ENCODE results near the gene CDR2L.

CDR2L gene

DNA sequence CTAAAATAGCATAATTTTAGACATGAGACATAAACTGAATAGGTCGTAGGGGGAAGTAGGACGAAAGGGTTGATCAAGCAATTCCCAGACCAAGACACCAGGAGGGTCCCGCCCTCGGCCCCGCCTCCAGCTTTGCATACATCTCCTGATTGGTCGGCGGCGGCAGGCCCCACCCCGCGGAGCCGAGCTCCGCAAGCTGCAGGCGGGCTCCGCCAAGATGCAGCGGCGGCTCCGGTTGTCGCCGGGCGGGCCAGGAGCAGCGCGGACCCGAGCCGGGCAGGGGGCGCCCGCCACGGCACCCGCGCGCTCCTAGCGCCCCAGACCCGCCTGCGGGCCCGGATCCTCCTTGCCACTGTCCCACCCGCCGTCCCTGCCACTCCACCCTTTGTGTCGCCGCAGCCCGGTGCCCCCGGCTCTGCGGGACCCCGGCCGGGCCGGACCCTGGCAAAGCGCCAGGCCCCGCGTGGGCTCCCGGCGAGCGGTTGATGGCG is at the start of gene CDR2L:
Gene CDR2L, plus strand, starts transcription at position 215 of the 491 bp plus-strand sequence. CDS start 412 bp downstream, outside the sequence.
- no peaks in the 10 kb centered on the region for H3K9me3 ChIP-seq (ENCODE audit: control insufficient read depth, low read length)
- no peaks in the 10 kb centered on the region for H3K27me3 ChIP-seq (ENCODE audit: control insufficient read depth, insufficient read depth, low read length)
- H3K4me3 ChIP-seq (ENCODE audit: low read length): peak within 1 kb of the TSS; percentile 91
- peaks cover 50% of the 10 kb centered on the region for H3K4me1 ChIP-seq (ENCODE audit: control insufficient read depth, insufficient read depth, low read length)
- peak within 1 kb of the TSS; percentile 89 for H3K9ac ChIP-seq (ENCODE audit: low read length)
- H3K36me3 ChIP-seq (ENCODE audit: control insufficient read depth, insufficient read depth, low read length): no peaks in the 10 kb centered on the region

DNA sequence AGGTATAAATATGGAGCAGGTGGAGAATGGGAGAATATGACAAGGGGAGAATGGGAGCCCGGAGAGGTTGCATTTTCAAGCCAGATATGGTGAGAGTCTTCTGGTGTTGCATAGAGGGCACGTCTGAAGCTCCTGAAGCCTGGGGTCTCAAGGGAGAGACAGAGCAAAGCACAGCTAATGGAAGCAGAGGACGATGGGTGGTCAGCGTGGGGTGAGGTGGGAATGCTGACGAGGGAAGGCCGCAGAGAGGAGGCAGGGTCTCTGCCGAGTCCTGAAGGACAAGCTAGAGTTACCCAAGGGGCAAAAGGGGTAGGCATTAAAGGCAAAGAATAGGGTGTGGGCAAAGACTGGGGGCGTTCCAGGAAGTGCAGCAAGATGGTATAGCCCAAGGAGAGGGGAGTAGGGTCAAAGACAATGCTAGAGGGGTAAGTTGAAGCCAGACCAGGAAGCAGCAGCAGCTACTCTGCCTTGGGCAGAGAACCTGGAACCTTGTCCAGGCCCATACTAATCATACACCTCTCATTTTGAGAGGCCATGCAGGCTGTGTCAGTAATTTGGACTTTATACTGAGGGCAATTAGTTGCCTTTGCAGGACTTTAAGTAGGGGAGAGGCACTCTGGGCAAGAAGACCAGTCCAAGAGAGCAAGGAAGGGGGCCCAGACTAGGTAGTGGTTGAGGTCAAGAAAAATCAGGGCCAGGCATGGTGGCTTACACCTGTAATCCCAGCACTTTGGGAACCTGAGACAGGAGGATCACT is 49.1 kb upstream of the CDR2L start:
- H3K4me1 ChIP-seq (ENCODE audit: control insufficient read depth, insufficient read depth, low read length): peaks cover 18% of the 10 kb centered on the region
- peaks cover 49% of the 10 kb centered on the region for H3K27me3 ChIP-seq (ENCODE audit: control insufficient read depth, insufficient read depth, low read length)

DNA sequence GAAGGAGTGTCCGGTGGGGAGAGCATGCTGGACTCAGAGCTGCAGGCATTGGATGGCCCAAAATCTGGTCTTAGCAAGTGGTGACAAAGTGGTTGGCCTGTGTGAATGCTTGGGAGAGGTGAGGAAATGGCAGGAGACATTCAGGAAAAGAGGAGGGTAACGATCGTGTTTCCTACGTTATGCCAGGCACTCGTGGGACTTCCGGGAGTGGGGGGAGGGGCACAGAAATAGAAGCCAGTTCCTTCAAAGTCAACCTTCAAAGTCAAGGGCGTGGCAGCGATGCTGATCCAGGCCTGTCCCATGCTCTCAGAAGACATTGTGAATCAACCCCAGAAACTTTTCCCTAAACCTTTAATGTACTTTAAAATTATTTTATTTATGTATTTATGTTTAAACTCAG is 47.9 kb upstream of the CDR2L start:
- no peak overlapping the region for H3K9ac ChIP-seq (ENCODE audit: low read length)
- no peaks in the 10 kb centered on the region for H3K9me3 ChIP-seq (ENCODE audit: control insufficient read depth, low read length)
- peaks cover 52% of the 10 kb centered on the region for H3K27me3 ChIP-seq (ENCODE audit: control insufficient read depth, insufficient read depth, low read length)
- H3K36me3 ChIP-seq (ENCODE audit: control insufficient read depth, insufficient read depth, low read length): no peaks in the 10 kb centered on the region
- H3K4me3 ChIP-seq (ENCODE audit: low read length): no peak overlapping the region
- H3K4me1 ChIP-seq (ENCODE audit: control insufficient read depth, insufficient read depth, low read length): peaks cover 18% of the 10 kb centered on the region

More for the DNA sequence above, 49.1 kb upstream of the CDR2L start:
- Histone ChIP-seq H3K9ac (ENCODE audit: low read length) (no peak overlapping the region), H3K4me3 (ENCODE audit: low read length) (no peak overlapping the region), H3K36me3 (ENCODE audit: control insufficient read depth, insufficient read depth, low read length) (no peaks in the 10 kb centered on the region), H3K9me3 (ENCODE audit: control insufficient read depth, low read length) (no peaks in the 10 kb centered on the region)

DNA sequence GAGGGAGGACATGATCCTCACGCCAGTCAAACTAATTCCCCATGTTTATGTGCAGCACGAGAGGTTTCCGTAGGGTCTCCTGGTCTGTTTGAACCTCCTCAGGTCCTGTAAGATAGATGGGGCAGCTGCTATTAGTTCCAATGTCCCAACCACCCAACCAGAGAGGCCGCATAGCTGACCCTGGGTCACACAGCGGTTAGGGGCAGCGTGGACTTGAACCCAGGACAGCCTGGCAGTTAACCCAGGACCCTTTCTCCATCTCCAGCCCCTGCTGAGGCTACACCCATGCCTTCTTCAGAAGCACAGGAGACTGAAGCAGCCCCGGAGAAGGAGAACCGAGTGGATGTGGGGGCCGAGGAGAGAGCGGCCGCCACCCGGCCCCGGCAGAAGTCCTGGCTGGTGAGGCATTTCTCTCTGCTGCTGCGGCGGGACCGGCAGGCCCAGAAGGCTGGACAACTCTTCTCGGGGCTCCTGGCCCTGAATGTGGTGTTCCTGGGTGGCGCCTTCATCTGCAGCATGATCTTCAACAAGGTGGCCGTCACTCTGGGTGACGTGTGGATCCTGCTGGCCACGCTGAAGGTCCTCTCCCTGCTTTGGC is 46.2 kb upstream of the CDR2L start:
- peaks cover 35% of the 10 kb centered on the region for H3K27me3 ChIP-seq (ENCODE audit: control insufficient read depth, insufficient read depth, low read length)
- H3K36me3 ChIP-seq (ENCODE audit: control insufficient read depth, insufficient read depth, low read length): no peaks in the 10 kb centered on the region

DNA sequence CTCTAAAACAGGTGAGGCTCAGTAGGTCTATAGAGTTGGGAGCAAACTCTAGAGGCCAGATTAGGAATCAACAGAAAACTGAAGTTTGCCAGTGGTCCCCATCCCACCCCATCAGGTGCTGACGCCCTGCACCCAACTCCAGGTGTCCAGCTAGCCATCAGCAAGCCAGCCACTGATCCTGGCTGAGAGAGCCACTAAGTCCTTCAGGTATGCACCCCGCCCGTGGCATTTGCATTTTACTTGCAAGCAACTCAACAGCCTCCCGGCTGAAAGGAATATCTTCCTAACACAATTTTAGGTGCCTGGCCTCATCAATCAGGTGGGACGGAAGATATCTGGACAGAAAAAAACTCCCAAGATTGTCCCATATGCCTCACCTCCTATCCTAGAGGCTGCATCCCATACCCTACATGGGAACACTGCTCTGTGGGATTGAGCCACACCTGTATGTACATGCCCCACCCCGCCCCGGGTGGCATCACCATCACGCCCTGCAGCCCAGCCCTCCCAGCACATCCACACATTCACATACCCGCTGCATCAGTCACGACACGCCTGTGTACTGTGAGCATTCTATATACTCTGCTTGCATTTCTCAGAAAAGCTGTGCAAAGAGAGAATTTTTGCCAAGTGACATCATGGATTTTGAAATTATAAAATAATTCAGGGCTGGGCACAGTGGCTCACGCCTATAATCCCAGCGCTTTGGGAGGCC is 43.5 kb upstream of the CDR2L start:
- no peaks in the 10 kb centered on the region for H3K4me1 ChIP-seq (ENCODE audit: control insufficient read depth, insufficient read depth, low read length)
- no peak overlapping the region for H3K4me3 ChIP-seq (ENCODE audit: low read length)
- H3K36me3 ChIP-seq (ENCODE audit: control insufficient read depth, insufficient read depth, low read length): no peaks in the 10 kb centered on the region
- no peak overlapping the region for H3K9ac ChIP-seq (ENCODE audit: low read length)
- H3K27me3 ChIP-seq (ENCODE audit: control insufficient read depth, insufficient read depth, low read length): peaks cover 15% of the 10 kb centered on the region
- H3K9me3 ChIP-seq (ENCODE audit: control insufficient read depth, low read length): no peaks in the 10 kb centered on the region

More for the DNA sequence above, 46.2 kb upstream of the CDR2L start:
- H3K9ac ChIP-seq (ENCODE audit: low read length): no peak overlapping the region
- H3K4me3 ChIP-seq (ENCODE audit: low read length): no peak overlapping the region
- no peaks in the 10 kb centered on the region for H3K9me3 ChIP-seq (ENCODE audit: control insufficient read depth, low read length)
- H3K4me1 ChIP-seq (ENCODE audit: control insufficient read depth, insufficient read depth, low read length): peaks cover 9% of the 10 kb centered on the region

DNA sequence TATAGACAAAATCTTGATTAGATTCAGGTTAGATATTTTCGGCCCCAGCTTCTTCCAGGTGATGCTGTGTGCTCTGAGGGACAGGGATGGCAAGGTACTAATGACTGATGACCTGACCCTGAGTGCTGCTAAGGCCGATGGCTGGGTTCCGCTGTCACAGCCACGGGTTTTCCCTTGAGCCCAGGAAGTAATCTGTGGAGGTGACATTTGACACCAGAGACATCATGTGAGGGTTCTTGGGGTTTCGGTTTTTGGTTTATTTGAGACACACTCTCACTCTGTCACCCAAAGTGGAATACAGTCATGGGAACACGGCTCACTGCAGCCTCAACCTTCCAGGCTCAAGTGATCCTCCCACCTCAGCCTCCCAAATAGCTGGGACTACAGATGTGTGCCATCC is 41.9 kb upstream of the CDR2L start:
- Histone ChIP-seq H3K9me3 (ENCODE audit: control insufficient read depth, low read length) (no peaks in the 10 kb centered on the region), H3K27me3 (ENCODE audit: control insufficient read depth, insufficient read depth, low read length) (peaks cover 12% of the 10 kb centered on the region)

DNA sequence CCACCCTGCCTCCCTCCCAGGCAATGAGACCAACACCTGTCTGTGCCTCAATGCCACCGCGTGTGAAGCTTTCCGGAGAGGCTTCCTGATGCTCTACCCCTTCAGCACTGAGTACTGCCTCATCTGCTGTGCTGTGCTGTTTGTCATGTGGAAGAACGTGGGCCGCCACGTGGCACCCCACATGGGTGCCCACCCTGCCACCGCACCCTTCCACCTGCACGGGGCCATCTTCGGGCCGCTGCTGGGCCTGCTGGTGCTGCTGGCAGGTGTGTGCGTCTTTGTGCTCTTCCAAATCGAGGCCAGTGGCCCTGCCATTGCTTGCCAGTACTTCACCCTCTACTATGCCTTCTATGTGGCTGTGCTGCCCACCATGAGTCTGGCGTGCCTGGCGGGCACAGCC is 40.8 kb upstream of the CDR2L start:
- Histone ChIP-seq H3K9ac (ENCODE audit: low read length) (no peak overlapping the region), H3K4me3 (ENCODE audit: low read length) (no peak overlapping the region), H3K9me3 (ENCODE audit: control insufficient read depth, low read length) (no peaks in the 10 kb centered on the region), H3K36me3 (ENCODE audit: control insufficient read depth, insufficient read depth, low read length) (peaks cover 6% of the 10 kb centered on the region), H3K4me1 (ENCODE audit: control insufficient read depth, insufficient read depth, low read length) (peaks cover 4% of the 10 kb centered on the region), H3K27me3 (ENCODE audit: control insufficient read depth, insufficient read depth, low read length) (peaks cover 12% of the 10 kb centered on the region)

More for the DNA sequence above, 41.9 kb upstream of the CDR2L start:
- Histone ChIP-seq H3K9ac (ENCODE audit: low read length) (no peak overlapping the region), H3K4me1 (ENCODE audit: control insufficient read depth, insufficient read depth, low read length) (peaks cover 3% of the 10 kb centered on the region), H3K36me3 (ENCODE audit: control insufficient read depth, insufficient read depth, low read length) (no peaks in the 10 kb centered on the region), H3K4me3 (ENCODE audit: low read length) (no peak overlapping the region)

DNA sequence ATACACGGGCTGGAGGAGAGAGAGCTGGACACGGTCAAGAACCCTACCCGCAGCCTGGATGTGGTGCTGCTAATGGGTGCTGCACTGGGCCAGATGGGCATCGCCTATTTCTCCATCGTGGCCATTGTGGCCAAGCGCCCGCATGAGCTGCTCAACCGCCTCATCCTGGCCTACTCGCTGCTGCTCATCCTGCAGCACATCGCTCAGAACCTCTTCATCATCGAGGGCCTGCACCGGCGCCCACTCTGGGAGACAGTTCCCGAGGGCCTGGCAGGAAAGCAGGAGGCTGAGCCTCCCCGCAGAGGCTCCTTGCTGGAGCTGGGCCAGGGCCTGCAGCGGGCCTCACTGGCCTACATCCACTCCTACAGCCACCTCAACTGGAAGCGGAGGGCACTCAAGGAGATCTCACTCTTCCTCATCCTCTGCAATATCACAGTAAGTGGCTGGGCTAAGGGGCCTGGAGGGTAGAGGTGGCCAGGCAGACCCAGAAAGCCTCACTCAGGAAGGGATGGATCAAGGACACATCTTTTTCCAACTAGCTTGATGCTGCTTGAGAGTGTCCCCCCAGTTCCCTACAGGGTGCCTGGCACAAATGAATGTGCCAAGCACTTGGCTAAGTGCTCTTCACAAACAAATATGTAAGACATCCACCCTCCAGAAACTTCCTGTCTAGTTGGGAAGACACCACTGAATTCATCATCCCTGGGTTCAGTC is 40.2 kb upstream of the CDR2L start:
- no peak overlapping the region for H3K9ac ChIP-seq (ENCODE audit: low read length)
- no peak overlapping the region for H3K4me3 ChIP-seq (ENCODE audit: low read length)
- peaks cover 4% of the 10 kb centered on the region for H3K4me1 ChIP-seq (ENCODE audit: control insufficient read depth, insufficient read depth, low read length)
- H3K27me3 ChIP-seq (ENCODE audit: control insufficient read depth, insufficient read depth, low read length): peaks cover 12% of the 10 kb centered on the region
- peaks cover 6% of the 10 kb centered on the region for H3K36me3 ChIP-seq (ENCODE audit: control insufficient read depth, insufficient read depth, low read length)
- no peaks in the 10 kb centered on the region for H3K9me3 ChIP-seq (ENCODE audit: control insufficient read depth, low read length)

DNA sequence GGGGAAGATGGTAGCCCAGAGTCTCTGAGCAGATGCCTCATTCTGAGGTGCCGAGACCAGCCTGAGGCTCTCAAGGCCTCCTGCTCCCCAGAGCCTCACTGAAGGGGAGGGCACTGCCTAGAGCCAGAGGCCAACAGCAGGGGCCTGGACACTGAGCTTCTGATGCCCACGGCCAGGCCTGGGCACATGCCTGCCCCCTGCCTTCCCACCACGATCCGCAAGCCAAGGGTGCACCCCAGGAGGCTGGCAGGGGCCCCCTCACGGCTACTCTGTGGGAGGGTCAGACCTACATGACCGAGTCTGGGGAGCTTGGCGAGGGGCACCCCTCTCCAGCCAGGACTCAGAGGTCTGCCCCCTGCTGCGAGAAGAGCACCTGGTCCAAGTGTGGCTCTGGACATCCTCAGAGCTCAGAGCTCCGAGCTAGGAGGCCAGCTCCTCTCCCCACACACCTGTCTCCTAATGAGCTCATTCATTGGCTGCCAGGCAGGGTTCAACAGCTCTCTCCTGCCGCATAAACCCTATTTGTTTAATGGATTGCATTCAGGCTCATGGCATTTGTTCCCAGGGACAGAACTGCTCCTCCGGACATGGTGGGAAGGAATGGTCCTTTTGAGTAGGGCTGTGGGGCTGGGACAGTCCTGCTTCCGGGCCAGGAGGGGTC is 37.8 kb upstream of the CDR2L start:
- H3K4me1 ChIP-seq (ENCODE audit: control insufficient read depth, insufficient read depth, low read length): peaks cover 12% of the 10 kb centered on the region
- no peak overlapping the region for H3K4me3 ChIP-seq (ENCODE audit: low read length)
- no peaks in the 10 kb centered on the region for H3K27me3 ChIP-seq (ENCODE audit: control insufficient read depth, insufficient read depth, low read length)

DNA sequence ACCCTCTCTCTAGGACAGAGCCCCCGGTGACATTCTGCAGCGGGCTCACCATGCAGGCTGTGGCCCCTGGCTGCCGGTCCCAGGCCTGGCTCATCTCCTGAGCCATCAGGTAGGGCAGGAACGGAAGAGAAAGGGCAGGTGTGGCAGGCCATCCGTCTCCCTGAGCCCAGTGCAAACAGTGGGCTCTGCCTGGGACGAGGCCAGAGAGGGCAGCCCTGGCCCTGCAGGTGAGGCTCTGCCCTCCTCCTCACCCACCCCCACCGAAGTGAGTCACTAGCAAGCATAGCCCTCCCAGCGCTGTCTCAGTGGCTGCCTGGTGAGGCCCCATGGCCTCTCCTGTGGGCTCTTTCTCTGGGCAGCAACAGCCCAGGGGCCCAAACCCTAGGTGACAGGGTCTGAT is 37.2 kb upstream of the CDR2L start:
- no peaks in the 10 kb centered on the region for H3K27me3 ChIP-seq (ENCODE audit: control insufficient read depth, insufficient read depth, low read length)
- H3K4me1 ChIP-seq (ENCODE audit: control insufficient read depth, insufficient read depth, low read length): peaks cover 12% of the 10 kb centered on the region
- H3K4me3 ChIP-seq (ENCODE audit: low read length): no peak overlapping the region
- H3K9me3 ChIP-seq (ENCODE audit: control insufficient read depth, low read length): no peaks in the 10 kb centered on the region
- H3K9ac ChIP-seq (ENCODE audit: low read length): no peak overlapping the region
- peaks cover 25% of the 10 kb centered on the region for H3K36me3 ChIP-seq (ENCODE audit: control insufficient read depth, insufficient read depth, low read length)

More for the DNA sequence above, 37.8 kb upstream of the CDR2L start:
- H3K9me3 ChIP-seq (ENCODE audit: control insufficient read depth, low read length): no peaks in the 10 kb centered on the region
- H3K9ac ChIP-seq (ENCODE audit: low read length): no peak overlapping the region
- peaks cover 19% of the 10 kb centered on the region for H3K36me3 ChIP-seq (ENCODE audit: control insufficient read depth, insufficient read depth, low read length)

DNA sequence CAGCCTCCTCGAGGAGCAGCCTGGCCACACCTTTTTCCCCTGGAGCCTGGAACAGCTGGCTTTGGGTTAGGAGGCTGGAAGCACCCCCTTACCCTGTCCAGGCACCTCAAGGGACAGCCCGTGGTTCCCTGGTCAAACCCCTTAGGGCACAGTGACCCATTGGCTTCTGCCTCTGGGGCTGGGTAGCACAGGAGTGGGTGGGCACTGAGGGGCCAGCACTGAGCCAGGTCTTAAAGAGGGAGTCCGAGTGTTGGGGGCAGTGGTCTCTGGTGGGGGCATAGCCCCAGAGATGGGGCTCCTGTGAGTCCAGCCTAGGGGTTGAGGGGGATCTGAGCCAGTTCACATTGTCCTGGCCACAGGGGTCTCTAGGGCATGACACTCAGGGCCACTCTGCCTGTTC is 36.4 kb upstream of the CDR2L start:
- Histone ChIP-seq H3K9me3 (ENCODE audit: control insufficient read depth, low read length) (no peaks in the 10 kb centered on the region), H3K27me3 (ENCODE audit: control insufficient read depth, insufficient read depth, low read length) (no peaks in the 10 kb centered on the region), H3K4me1 (ENCODE audit: control insufficient read depth, insufficient read depth, low read length) (peaks cover 12% of the 10 kb centered on the region), H3K36me3 (ENCODE audit: control insufficient read depth, insufficient read depth, low read length) (peaks cover 25% of the 10 kb centered on the region), H3K4me3 (ENCODE audit: low read length) (no peak overlapping the region), H3K9ac (ENCODE audit: low read length) (no peak overlapping the region)

All from mucosa of stomach (tissue), 1 donor.